ENCODE data around the gene SLIT1.

DNA sequence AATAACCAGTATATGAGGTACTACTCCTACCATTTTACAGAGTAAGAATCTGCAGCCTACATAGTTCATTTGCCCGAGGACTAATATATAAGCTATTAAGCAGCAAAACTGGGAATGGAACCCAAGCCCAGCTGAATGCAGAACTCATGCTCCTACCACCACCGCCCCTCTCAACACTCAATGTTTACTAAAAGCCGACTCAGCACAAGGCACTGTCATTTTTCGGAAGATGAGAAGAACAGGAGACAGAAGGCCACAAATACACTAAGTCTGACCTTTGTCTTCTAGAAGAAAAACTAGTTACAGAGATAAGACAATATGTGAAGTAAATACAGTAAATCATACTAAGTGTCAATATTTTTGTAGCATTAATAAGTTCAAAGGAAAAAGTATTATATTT, 40.6 kb upstream of the SLIT1 start:
- TF ChIP-seq EP300 (IDR thresholded peaks at IDR 0.05; ENCODE audit: borderline replicate concordance in 1 of 2, low read depth in 2 of 2, low read length in 2 of 2) (no peak), RAD21 (IDR thresholded peaks at IDR 0.05 in 1 of 2, conservative IDR thresholded peaks at IDR 0.05 in 1 of 2; ENCODE audit: low read depth in 2 of 2, low read length in 2 of 2) (no peak), POLR2AphosphoS5 (IDR thresholded peaks at IDR 0.05; ENCODE audit: low read depth, low read length) (no peak), GABPA (IDR thresholded peaks at IDR 0.05; ENCODE audit: borderline replicate concordance, insufficient read depth, low read length) (no peak), SIN3A (conservative IDR thresholded peaks at IDR 0.05 in 1 of 2, IDR thresholded peaks at IDR 0.05 in 1 of 2; ENCODE audit: low read depth in 1 of 2, low read length in 2 of 2) (no peak), JUND (IDR thresholded peaks at IDR 0.05; ENCODE audit: low read length) (no peak), POLR2A (IDR thresholded peaks at IDR 0.05; ENCODE audit: control extremely low read depth in 1 of 2, low read depth in 2 of 2, low read length in 2 of 2) (no peak), EGR1 (IDR thresholded peaks at IDR 0.05; ENCODE audit: borderline replicate concordance, low read depth, low read length) (no peak), SAP30 (IDR thresholded peaks at IDR 0.05; ENCODE audit: insufficient read depth, insufficient replicate concordance, low read length) (no peak)
- TF ChIP-seq, protein P1, sequence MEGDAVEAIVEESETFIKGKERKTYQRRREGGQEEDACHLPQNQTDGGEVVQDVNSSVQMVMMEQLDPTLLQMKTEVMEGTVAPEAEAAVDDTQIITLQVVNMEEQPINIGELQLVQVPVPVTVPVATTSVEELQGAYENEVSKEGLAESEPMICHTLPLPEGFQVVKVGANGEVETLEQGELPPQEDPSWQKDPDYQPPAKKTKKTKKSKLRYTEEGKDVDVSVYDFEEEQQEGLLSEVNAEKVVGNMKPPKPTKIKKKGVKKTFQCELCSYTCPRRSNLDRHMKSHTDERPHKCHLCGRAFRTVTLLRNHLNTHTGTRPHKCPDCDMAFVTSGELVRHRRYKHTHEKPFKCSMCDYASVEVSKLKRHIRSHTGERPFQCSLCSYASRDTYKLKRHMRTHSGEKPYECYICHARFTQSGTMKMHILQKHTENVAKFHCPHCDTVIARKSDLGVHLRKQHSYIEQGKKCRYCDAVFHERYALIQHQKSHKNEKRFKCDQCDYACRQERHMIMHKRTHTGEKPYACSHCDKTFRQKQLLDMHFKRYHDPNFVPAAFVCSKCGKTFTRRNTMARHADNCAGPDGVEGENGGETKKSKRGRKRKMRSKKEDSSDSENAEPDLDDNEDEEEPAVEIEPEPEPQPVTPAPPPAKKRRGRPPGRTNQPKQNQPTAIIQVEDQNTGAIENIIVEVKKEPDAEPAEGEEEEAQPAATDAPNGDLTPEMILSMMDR (IDR thresholded peaks at IDR 0.05; ENCODE audit: control extremely low read depth in 1 of 3, insufficient read depth in 1 of 3, low read depth in 1 of 3, low read length in 3 of 3) = no peak
- TF ChIP-seq, protein P2, sequence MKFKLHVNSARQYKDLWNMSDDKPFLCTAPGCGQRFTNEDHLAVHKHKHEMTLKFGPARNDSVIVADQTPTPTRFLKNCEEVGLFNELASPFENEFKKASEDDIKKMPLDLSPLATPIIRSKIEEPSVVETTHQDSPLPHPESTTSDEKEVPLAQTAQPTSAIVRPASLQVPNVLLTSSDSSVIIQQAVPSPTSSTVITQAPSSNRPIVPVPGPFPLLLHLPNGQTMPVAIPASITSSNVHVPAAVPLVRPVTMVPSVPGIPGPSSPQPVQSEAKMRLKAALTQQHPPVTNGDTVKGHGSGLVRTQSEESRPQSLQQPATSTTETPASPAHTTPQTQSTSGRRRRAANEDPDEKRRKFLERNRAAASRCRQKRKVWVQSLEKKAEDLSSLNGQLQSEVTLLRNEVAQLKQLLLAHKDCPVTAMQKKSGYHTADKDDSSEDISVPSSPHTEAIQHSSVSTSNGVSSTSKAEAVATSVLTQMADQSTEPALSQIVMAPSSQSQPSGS (IDR thresholded peaks at IDR 0.05; ENCODE audit: low read length) = no peak

Measured in H1 (cell line).